Activated CD4-positive, alpha-beta T cell treated with anti-CD3 and anti-CD28 coated beads for 36 hours (primary cell): ENCODE results near the gene GK. TPM values are rescaled to one million over a fixed set of nuclear protein-coding genes. Genes with fewer than 3 reads are reported as not detected.

ENCODE experiments used
- ATAC-seq: fragments of 200-7000 bp; cut with Tn5 transposase; one replicate; pipeline ENCODE4 v1.10.0; 2021; ENCODE audit warnings: mild to moderate bottlenecking, moderate library complexity
- CTCF ChIA-PET: fragments of 350-600 bp; sonication (Branson Sonifier 250); formaldehyde crosslinking; loops from one replicate; lab custom pipeline; 2021; ENCODE audit warnings: antibody characterized with exemption; lab: Charles Lee
- POLR2A ChIA-PET: fragments of 350-600 bp; sonication (Branson Sonifier 250); formaldehyde crosslinking; loops from one replicate; lab custom pipeline; 2021; ENCODE audit warnings: antibody characterized with exemption, inconsistent platforms; lab: Charles Lee
- DNase-seq: peaks from one replicate; pipeline ENCODE4 v3.0.0-alpha.2; 2020
- H3K27ac Mint-ChIP-seq: one replicate; pipeline ENCODE4 v1.8.0; 2021; ENCODE audit warnings: mixed read lengths
- H3K27me3 Mint-ChIP-seq: one replicate; pipeline ENCODE4 v1.8.0; 2021; ENCODE audit warnings: mixed read lengths
- H3K36me3 Mint-ChIP-seq: one replicate; pipeline ENCODE4 v1.8.0; 2021; ENCODE audit warnings: low read depth, mixed read lengths
- H3K4me1 Mint-ChIP-seq: one replicate; pipeline ENCODE4 v1.8.0; 2021; ENCODE audit warnings: mixed read lengths
- H3K4me3 Mint-ChIP-seq: one replicate; pipeline ENCODE4 v1.8.0; 2021; ENCODE audit warnings: mild to moderate bottlenecking, moderate library complexity, mixed read lengths
- H3K9me3 Mint-ChIP-seq: one replicate; pipeline ENCODE4 v1.8.0; 2021; ENCODE audit warnings: low read depth, mixed read lengths
- intact Hi-C, 2 experiments: fragments of 100-400 bp; cut with DNase I in 1 of 2; cut with micrococcal nuclease in 1 of 2; formaldehyde crosslinking; loops; one replicate each; pipeline versions ENCODE4 v1.14.2 to v1.15.1; 2022 to 2024; cut with DNase I, micrococcal nuclease
- total RNA-seq, 2 experiments: library from RNA; stranded (reverse); gene quantifications; one replicate each; pipeline ENCODE4 v1.2.3, GENCODE V29; 2021

GK gene
- total RNA-seq, 2 experiments from 2014 or later = 77.8 to 106 TPM

GRCh38 chrX:30673127-30673796 is 20.0 kb downstream of the GK start:
- intact Hi-C loops = loop anchor here in 1 of 2 experiments (5.0 kb wide), 1 partner anchor 36 kb away; no protein-coding TSS in a partner anchor
- no peaks in the 10 kb centered on the region for H3K9me3 Mint-ChIP-seq
- H3K27me3 Mint-ChIP-seq = no peaks in the 10 kb centered on the region
- DNase-seq (no peak), ATAC-seq (no peak)
- no peaks in the 10 kb centered on the region for H3K4me1 Mint-ChIP-seq
- ChIA-PET POLR2A (interaction anchor here (0.8 kb wide), 1 partner anchor 13 kb away, joined by 3 read pairs; no protein-coding TSS in a partner anchor), CTCF (interaction anchor here (1.0 kb wide), 1 partner anchor 40 kb away, joined by 3 read pairs; no protein-coding TSS in a partner anchor)
- peaks cover 49% of the 10 kb centered on the region for H3K36me3 Mint-ChIP-seq
- no peak overlapping the region for H3K27ac Mint-ChIP-seq
- H3K4me3 Mint-ChIP-seq = no peak overlapping the region

- DNase-seq = no peak
- H3K4me1 Mint-ChIP-seq = no peaks in the 10 kb centered on the region
- peaks cover 43% of the 10 kb centered on the region for H3K36me3 Mint-ChIP-seq
- H3K27me3 Mint-ChIP-seq = no peaks in the 10 kb centered on the region
- intact Hi-C loops = loop anchor here in 1 of 2 experiments (5.0 kb wide), 1 partner anchor 37 kb away; no protein-coding TSS in a partner anchor
- no peak overlapping the region for H3K4me3 Mint-ChIP-seq
- no peak for ATAC-seq
- POLR2A ChIA-PET = interaction anchor here (0.8 kb wide), 1 partner anchor 12 kb away, joined by 3 read pairs; no protein-coding TSS in a partner anchor
- H3K9me3 Mint-ChIP-seq = no peaks in the 10 kb centered on the region
- H3K27ac Mint-ChIP-seq = no peak overlapping the region
- CTCF ChIA-PET = no interaction called here
These were observed 20.8 kb downstream of the GK start for GRCh38 chrX:30673884-30674598.

DNA sequence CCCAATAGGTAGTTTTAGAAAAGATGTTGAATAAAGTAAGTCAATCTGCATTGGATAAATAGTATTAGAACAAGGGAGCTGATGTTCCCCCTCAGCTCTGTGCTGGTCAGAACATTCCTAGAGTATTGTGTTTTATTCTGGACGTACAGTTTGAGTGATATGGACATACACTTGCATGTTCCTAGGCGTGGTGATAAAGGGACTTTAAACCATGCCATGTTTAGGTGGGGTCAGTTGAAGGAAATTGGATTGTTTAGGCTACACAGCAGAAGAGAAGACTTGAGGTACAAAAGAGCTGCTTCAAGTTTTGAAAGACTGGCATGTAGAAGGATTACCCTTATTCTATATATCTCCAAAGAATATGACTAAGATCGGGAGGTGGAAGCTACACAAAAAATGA is 21.6 kb downstream of the GK start:
- POLR2A ChIA-PET = no interaction called here
- Mint-ChIP-seq H3K4me1 (no peaks in the 10 kb centered on the region), H3K4me3 (no peak overlapping the region), H3K27me3 (no peaks in the 10 kb centered on the region), H3K36me3 (peaks cover 46% of the 10 kb centered on the region), H3K9me3 (no peaks in the 10 kb centered on the region), H3K27ac (no peak overlapping the region)
- CTCF ChIA-PET = no interaction called here
- DNase-seq (no peak), ATAC-seq (no peak)
- intact Hi-C loops = loop anchor here in 1 of 2 experiments (5.0 kb wide), 1 partner anchor 37 kb away; no protein-coding TSS in a partner anchor

DNA sequence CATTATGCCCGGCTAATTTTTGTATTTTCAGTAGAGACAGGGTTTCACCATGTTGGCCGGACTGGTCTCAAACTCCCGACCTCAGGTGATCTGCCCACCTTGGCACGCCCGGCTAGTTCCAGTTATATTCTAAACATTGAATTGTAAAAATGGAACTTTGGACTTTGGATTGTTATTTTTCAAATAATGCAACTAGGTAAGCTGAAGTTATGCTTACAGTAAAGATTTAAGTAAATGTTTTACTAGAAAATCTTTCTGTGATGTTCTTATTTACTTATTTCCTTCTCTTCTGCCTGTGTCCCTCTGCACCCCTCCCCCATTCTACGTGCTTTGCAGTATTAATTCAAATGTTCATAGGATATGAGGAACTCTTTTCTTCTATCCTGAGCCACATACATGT is 26.1 kb downstream of the GK start:
- Mint-ChIP-seq H3K9me3 (no peaks in the 10 kb centered on the region), H3K4me1 (no peaks in the 10 kb centered on the region), H3K36me3 (peaks cover 48% of the 10 kb centered on the region), H3K4me3 (no peak overlapping the region), H3K27me3 (no peaks in the 10 kb centered on the region), H3K27ac (no peak overlapping the region)
- intact Hi-C loops = no loop called here
- ChIA-PET POLR2A (no interaction called here), CTCF (no interaction called here)
- ATAC-seq = no peak
- no peak for DNase-seq

DNA sequence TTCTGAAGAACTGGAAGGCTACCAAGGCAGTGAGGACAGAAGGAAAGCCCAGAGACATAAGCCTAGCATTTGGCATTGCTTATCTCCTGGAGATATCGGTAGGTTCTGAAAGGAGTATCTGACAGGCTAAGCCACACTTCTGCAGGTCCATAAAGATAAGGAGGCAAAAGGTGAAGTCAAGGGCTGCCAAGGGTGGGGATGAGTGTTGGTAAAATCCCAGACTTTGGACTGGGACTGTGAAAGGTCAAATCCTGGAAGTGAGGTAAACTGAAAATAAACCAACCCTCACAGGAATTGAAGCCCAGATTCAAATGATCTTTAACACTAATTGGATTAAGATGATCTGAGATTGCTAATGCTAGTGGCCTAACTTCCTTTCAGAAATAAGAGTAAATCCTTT is 27.4 kb downstream of the GK start:
- CTCF ChIA-PET = no interaction called here

GRCh38 chrX:30688641-30689040 is 35.4 kb downstream of the GK start:
- no peaks in the 10 kb centered on the region for H3K9me3 Mint-ChIP-seq
- H3K4me3 Mint-ChIP-seq = no peak overlapping the region
- H3K27me3 Mint-ChIP-seq = no peaks in the 10 kb centered on the region
- no peaks in the 10 kb centered on the region for H3K4me1 Mint-ChIP-seq
- DNase-seq (no peak), ATAC-seq (no peak)
- no peak overlapping the region for H3K27ac Mint-ChIP-seq
- H3K36me3 Mint-ChIP-seq = peaks cover 20% of the 10 kb centered on the region
- intact Hi-C loops = no loop called here
- ChIA-PET CTCF (interaction anchor here (1.5 kb wide), 1 partner anchor 46 kb away, joined by 3 read pairs; no protein-coding TSS in a partner anchor), POLR2A (no interaction called here)

More for the DNA sequence above, 27.4 kb downstream of the GK start:
- POLR2A ChIA-PET = no interaction called here
- DNase-seq (no peak), ATAC-seq (no peak)
- Mint-ChIP-seq H3K27me3 (no peaks in the 10 kb centered on the region), H3K36me3 (peaks cover 45% of the 10 kb centered on the region), H3K4me1 (no peaks in the 10 kb centered on the region), H3K27ac (no peak overlapping the region), H3K9me3 (no peaks in the 10 kb centered on the region), H3K4me3 (no peak overlapping the region)
- intact Hi-C loops = no loop called here

GRCh38 chrX:30689116-30689515 is 35.9 kb downstream of the GK start:
- H3K4me3 Mint-ChIP-seq = no peak overlapping the region
- ChIA-PET CTCF (interaction anchor here (1.5 kb wide), 1 partner anchor 46 kb away, joined by 3 read pairs; no protein-coding TSS in a partner anchor), POLR2A (no interaction called here)
- no peaks in the 10 kb centered on the region for H3K9me3 Mint-ChIP-seq
- peaks cover 17% of the 10 kb centered on the region for H3K36me3 Mint-ChIP-seq
- H3K27ac Mint-ChIP-seq = no peak overlapping the region
- no peaks in the 10 kb centered on the region for H3K27me3 Mint-ChIP-seq
- DNase-seq (no peak), ATAC-seq (no peak)
- intact Hi-C loops = no loop called here
- no peaks in the 10 kb centered on the region for H3K4me1 Mint-ChIP-seq

DNA sequence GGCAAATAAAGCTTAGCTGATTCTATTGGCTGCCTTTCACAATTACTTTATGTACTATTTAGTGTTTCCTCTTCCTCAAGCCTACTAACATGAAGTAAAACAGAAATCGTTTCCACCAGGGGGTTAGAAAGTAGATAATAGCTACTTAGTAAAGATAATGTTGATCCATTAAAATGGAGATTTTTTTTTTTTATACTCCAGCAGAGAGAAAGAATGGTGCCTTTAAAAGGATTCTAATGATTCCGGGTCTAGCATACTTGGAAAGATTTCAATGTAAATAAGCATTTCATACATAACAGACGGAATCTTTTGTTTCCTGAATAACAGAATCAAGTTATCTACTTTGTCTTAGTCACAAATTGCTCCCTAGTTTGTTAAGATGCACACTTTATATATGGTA is 37.1 kb downstream of the GK start:
- H3K27ac Mint-ChIP-seq = no peak overlapping the region
- intact Hi-C loops = no loop called here

DNA sequence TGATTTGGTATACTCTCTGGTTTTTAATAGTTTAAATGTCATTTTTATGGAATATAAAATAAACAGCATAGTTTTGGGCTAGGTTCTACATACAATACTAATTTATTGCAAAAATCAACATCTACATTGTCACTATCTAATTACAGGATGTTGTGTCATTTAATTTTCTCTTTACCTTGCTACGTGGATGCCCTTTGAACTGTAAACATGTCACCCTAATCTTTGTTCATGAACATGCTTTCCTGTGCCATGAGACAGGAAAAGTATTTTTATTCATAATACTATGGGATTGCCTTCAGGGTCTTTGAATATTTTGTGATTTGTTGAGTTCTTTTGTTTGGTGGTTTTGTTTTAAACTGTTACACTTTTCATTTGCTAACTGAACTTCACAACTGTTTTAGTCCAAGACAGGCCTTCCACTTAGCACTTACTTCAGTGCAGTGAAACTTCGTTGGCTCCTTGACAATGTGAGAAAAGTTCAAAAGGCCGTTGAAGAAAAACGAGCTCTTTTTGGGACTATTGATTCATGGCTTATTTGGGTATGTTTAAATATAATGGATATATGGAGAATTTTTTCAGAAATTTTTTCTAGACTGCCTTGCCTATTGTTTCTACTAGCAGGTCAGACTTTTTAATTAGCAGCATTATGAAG is 40.9 kb downstream of the GK start:
- H3K27ac Mint-ChIP-seq = no peak overlapping the region
- DNase-seq = no peak
- ChIA-PET CTCF (interaction anchor here (0.5 kb wide), 1 partner anchor 408 kb away, joined by 3 read pairs; no protein-coding TSS in a partner anchor), POLR2A (no interaction called here)
- no peak overlapping the region for H3K4me3 Mint-ChIP-seq
- intact Hi-C loops = no loop called here
- ATAC-seq = no peak
- H3K4me1 Mint-ChIP-seq = no peaks in the 10 kb centered on the region
- H3K9me3 Mint-ChIP-seq = no peaks in the 10 kb centered on the region
- H3K36me3 Mint-ChIP-seq = peaks cover 29% of the 10 kb centered on the region
- H3K27me3 Mint-ChIP-seq = no peaks in the 10 kb centered on the region

More for the DNA sequence above, 37.1 kb downstream of the GK start:
- no peaks in the 10 kb centered on the region for H3K9me3 Mint-ChIP-seq
- H3K4me1 Mint-ChIP-seq = no peaks in the 10 kb centered on the region
- ATAC-seq = no peak
- H3K27me3 Mint-ChIP-seq = no peaks in the 10 kb centered on the region
- POLR2A ChIA-PET = no interaction called here
- H3K36me3 Mint-ChIP-seq = peaks cover 26% of the 10 kb centered on the region
- no peak for DNase-seq
- no peak overlapping the region for H3K4me3 Mint-ChIP-seq
- CTCF ChIA-PET = interaction anchor here (1.1 kb wide), 1 partner anchor 11 kb away, joined by 3 read pairs; no protein-coding TSS in a partner anchor

- Mint-ChIP-seq H3K27me3 (no peaks in the 10 kb centered on the region), H3K9me3 (no peaks in the 10 kb centered on the region), H3K36me3 (peaks cover 30% of the 10 kb centered on the region), H3K27ac (no peak overlapping the region), H3K4me1 (no peaks in the 10 kb centered on the region), H3K4me3 (no peak overlapping the region)
- intact Hi-C loops = no loop called here
- ATAC-seq (no peak), DNase-seq (no peak)
- POLR2A ChIA-PET = no interaction called here
- CTCF ChIA-PET = no interaction called here
These were observed 49.5 kb downstream of the GK start for GRCh38 chrX:30702736-30703135.

DNA sequence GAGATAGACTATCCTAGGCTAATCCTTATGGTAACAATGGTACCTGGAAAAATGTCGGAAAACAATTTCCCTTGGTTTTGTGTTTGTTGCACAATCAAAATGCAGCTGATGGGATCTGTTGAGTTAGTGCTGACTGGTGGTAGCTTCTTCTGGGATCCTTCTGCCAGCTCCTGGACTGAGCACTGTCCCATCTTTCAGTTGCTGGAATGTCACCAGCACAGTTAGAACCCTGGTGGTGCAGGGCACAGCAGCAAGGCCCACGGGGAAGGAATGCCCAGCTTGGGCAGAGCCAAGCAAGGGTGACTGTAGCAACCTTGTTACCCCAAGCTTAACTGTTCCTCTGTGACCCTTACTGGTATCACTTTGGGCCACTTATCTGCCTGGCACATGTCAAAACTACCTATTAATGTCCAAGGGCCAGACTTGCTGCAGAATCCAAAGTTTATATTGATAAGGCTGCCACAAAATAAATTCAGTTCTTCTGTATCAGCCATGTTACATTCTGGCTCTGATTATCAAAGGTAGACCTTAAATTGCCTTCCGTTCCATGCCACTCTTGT is 53.1 kb downstream of the GK start:
- CTCF ChIA-PET = no interaction called here

More for the DNA sequence above, 53.1 kb downstream of the GK start:
- Mint-ChIP-seq H3K36me3 (peaks cover 44% of the 10 kb centered on the region), H3K4me3 (no peak overlapping the region), H3K27ac (no peak overlapping the region), H3K9me3 (no peaks in the 10 kb centered on the region), H3K27me3 (no peaks in the 10 kb centered on the region), H3K4me1 (peaks cover 6% of the 10 kb centered on the region)
- ATAC-seq (no peak), DNase-seq (no peak)
- intact Hi-C loops = no loop called here
- POLR2A ChIA-PET = no interaction called here
